GM12878 (cell line): ENCODE results near the gene CCDC127. TPM values are rescaled to one million over a fixed set of nuclear protein-coding genes. Genes with fewer than 3 reads are reported as not detected.
"Not testable (repeated sequence)": the region's sequence is repeated elsewhere in the genome, so short reads cannot be mapped to it uniquely, and the experiment has no call there.

Experiments
- ATAC-seq: fragments of 200-7000 bp; cut with Tn5 transposase; 3 replicates; pipeline ENCODE4 v1.9.1; 2020; ENCODE audit warnings: mild to moderate bottlenecking, moderate library complexity
- BruUV-seq: library from RNA; stranded (reverse); fragments of 400-500 nt; replicated peaks from 2 replicates; lab custom pipeline; 2021; lab: Mats Ljungman, UMichigan
- CTCF ChIA-PET: fragments of 300-600 bp; sonication (Branson Sonifier 250); formaldehyde crosslinking; extraction: SDS; loops from one replicate; lab custom pipeline; 2021; ENCODE audit warnings: inconsistent platforms; lab: Yijun Ruan, JAX
- POLR2A ChIA-PET: fragments of 350-600 bp; formaldehyde crosslinking; extraction: SDS; loops from one replicate; lab custom pipeline; 2021; ENCODE audit warnings: inconsistent platforms; lab: Charles Lee
- RAD21 ChIA-PET: fragments of 300-600 bp; sonication (Branson Sonifier 250); formaldehyde crosslinking; loops from one replicate; lab custom pipeline; 2023; ENCODE audit warnings: antibody characterized with exemption; ENCODE audit not compliant: unreplicated experiment; lab: Charles Lee
- SMC1A ChIA-PET: fragments of 300-600 bp; sonication (Branson Sonifier 250); formaldehyde crosslinking; loops from one replicate; lab custom pipeline; 2023; ENCODE audit not compliant: unreplicated experiment, uncharacterized antibody; lab: Charles Lee
- DNase-seq: peaks from one replicate; pipeline ENCODE4 v3.0.0-alpha.2; 2011; ENCODE audit warnings: low read depth, low spot score
- FAIRE-seq: peaks from 3 replicates; lab custom pipeline; 2011; peaks lifted over from hg19 to GRCh38; lab: Jason Lieb, UNC
- H2AFZ ChIP-seq: 2 replicates; pipeline ENCODE4 v1.6.0; 2011; ENCODE audit warnings: low read depth, low read length, control low read depth; ENCODE audit not compliant: control insufficient read depth
- H3K27ac ChIP-seq: 2 replicates; pipeline ENCODE4 v1.5.1; 2011; ENCODE audit warnings: control low read depth; ENCODE audit not compliant: control insufficient read depth, insufficient read depth
- H3K27me3 ChIP-seq, 2 experiments: replicated peaks in 1 of 2; 2 replicates each; pipeline versions ENCODE4 v1.6.0 to v1.6.1; 2011; ENCODE audit warnings: low read length in 1 of 2; ENCODE audit not compliant: control insufficient read depth in 2 of 2, insufficient read depth in 2 of 2
- H3K36me3 ChIP-seq, 2 experiments: 2 replicates each; pipeline ENCODE4 v1.5.1; 2011; ENCODE audit warnings: low read length in 1 of 2; ENCODE audit not compliant: control insufficient read depth in 2 of 2, insufficient read depth in 2 of 2
- H3K4me1 ChIP-seq: 2 replicates; pipeline ENCODE4 v1.6.1; 2011; ENCODE audit warnings: mild to moderate bottlenecking, low read length, moderate library complexity, mixed read lengths; ENCODE audit not compliant: control insufficient read depth, insufficient read depth
- H3K4me2 ChIP-seq: 2 replicates; pipeline ENCODE4 v1.6.0; 2011; ENCODE audit warnings: control low read depth; ENCODE audit not compliant: control insufficient read depth, insufficient read depth
- H3K4me3 ChIP-seq: fragments of 200-600 bp; sonication (generic); 2 replicates; pipeline ENCODE4 v1.5.1; 2016
- H3K79me2 ChIP-seq: 2 replicates; pipeline ENCODE4 v1.6.0; 2011; ENCODE audit warnings: low read length; ENCODE audit not compliant: control insufficient read depth, insufficient read depth
- H3K9ac ChIP-seq: 2 replicates; pipeline ENCODE4 v1.8.0; 2011; ENCODE audit warnings: low read length, control low read depth, mixed read lengths; ENCODE audit not compliant: control insufficient read depth, insufficient read depth
- H3K9me3 ChIP-seq: replicated peaks from 3 replicates; pipeline ENCODE4 v1.5.1; 2011; ENCODE audit warnings: mild to moderate bottlenecking, low read length; ENCODE audit not compliant: control insufficient read depth, insufficient read depth
- H4K20me1 ChIP-seq: 2 replicates; pipeline ENCODE4 v1.6.0; 2011; ENCODE audit not compliant: control insufficient read depth, insufficient read depth
- CBFB ChIP-seq: IDR thresholded peaks from 2 replicates; pipeline ENCODE4 v1.6.1; 2016; ENCODE audit warnings: antibody characterized with exemption, low read depth
- CHD1 ChIP-seq: IDR thresholded peaks from 2 replicates; pipeline ENCODE4 v1.6.1; 2012; ENCODE audit warnings: low read depth, low read length, improper control_type of control experiment
- EP300 ChIP-seq, 2 experiments: fragments of 150-350 bp in 1 of 2; IDR thresholded peaks; 2 replicates each; pipeline ENCODE4 v1.6.1; 2011 to 2012; ENCODE audit warnings: low read depth in 2 of 2, low read length in 2 of 2, borderline replicate concordance in 1 of 2, improper control_type of control experiment in 1 of 2, inconsistent platforms in 1 of 2; ENCODE audit not compliant: control insufficient read depth in 1 of 2
- FOS ChIP-seq: IDR thresholded peaks from 3 replicates; pipeline ENCODE4 v1.6.1; 2011; ENCODE audit warnings: borderline replicate concordance; ENCODE audit not compliant: insufficient read length; ENCODE audit errors: extremely low read depth
- GABPA ChIP-seq: IDR thresholded peaks from 2 replicates; pipeline ENCODE4 v1.6.1; 2014; ENCODE audit warnings: antibody characterized with exemption, low read depth, mild to moderate bottlenecking, inconsistent platforms
- HDAC6 ChIP-seq: fragments of 200-600 bp; sonication (generic); IDR thresholded peaks from one replicate; pipeline ENCODE4 v1.8.0; 2017; ENCODE audit warnings: antibody characterized with exemption; ENCODE audit not compliant: unreplicated experiment
- KAT2A ChIP-seq: conservative IDR thresholded peaks from 2 replicates; pipeline ENCODE4 v1.6.1; 2011; ENCODE audit warnings: low read depth, low read length; ENCODE audit not compliant: control insufficient read depth
- MLLT1 ChIP-seq: fragments of 450-650 bp; IDR thresholded peaks from 2 replicates; pipeline ENCODE4 v1.6.1; 2016; ENCODE audit warnings: mild to moderate bottlenecking
- MXI1 ChIP-seq: fragments of 150-350 bp; IDR thresholded peaks from 2 replicates; pipeline ENCODE4 v1.6.1; 2011; ENCODE audit warnings: low read depth, mild to moderate bottlenecking, inconsistent platforms, low read length, improper control_type of control experiment
- NBN ChIP-seq: fragments of 450-650 bp; IDR thresholded peaks from 2 replicates; pipeline ENCODE4 v1.6.1; 2016
- RAD21 ChIP-seq: IDR thresholded peaks from 2 replicates; pipeline ENCODE4 v1.6.1; 2011; ENCODE audit warnings: mild to moderate bottlenecking, low read depth, low read length, moderate library complexity; ENCODE audit not compliant: insufficient read depth
- RAD51 ChIP-seq: fragments of 450-650 bp; IDR thresholded peaks from 2 replicates; pipeline ENCODE4 v1.6.1; 2016; ENCODE audit warnings: moderate library complexity, mild to moderate bottlenecking, inconsistent platforms
- RUNX3 ChIP-seq: IDR thresholded peaks from 2 replicates; pipeline ENCODE4 v1.6.1; 2012; ENCODE audit warnings: low read length, inconsistent platforms
- SREBF1 ChIP-seq: IDR thresholded peaks from 2 replicates; pipeline ENCODE4 v1.6.1; 2012; ENCODE audit warnings: mild to moderate bottlenecking, low read length
- ZNF274 ChIP-seq: IDR thresholded peaks from one replicate; pipeline ENCODE4 v1.8.0; 2011; ENCODE audit not compliant: insufficient read length, insufficient read depth
- WGBS: methylation state at CpG from one replicate; pipeline ENCODE4 v1.1.6; 2016; ENCODE audit warnings: low lambda C conversion rate; ENCODE audit not compliant: insufficient replicate concordance, insufficient coverage; ENCODE audit errors: missing lambda C conversion rate; 5-methylcytosine and 5-hydroxymethylcytosine counted together
- in situ Hi-C: fragments of 300-500 bp; cut with MboI; formaldehyde crosslinking; loops from 9 replicates; pipeline ENCODE4 v1.14.3; 2018; ENCODE audit warnings: mixed read lengths
- intact Hi-C: fragments of 100-400 bp; cut with micrococcal nuclease; formaldehyde crosslinking; loops from one replicate; pipeline ENCODE4 v1.14.2; 2022; ENCODE audit not compliant: unreplicated experiment
- polyA plus RNA-seq, 11 experiments: library from polyadenylated mRNA; depleted of rRNA in 4 of 11; unstranded in 6 of 11; stranded (reverse) in 5 of 11; fragments of >200 nt; fragmentation: Nextera tagmentation in 4 of 11; fragmentation: Illumina TruSeq in 1 of 11; extraction: Ambion mirVana in 4 of 11; extraction: Trizol in 1 of 11; gene quantifications; 1 replicate in 1 of 11; 2 replicates in 10 of 11; pipeline versions ENCODE4 v1.2.1 to v1.2.3, GENCODE V29; 2011 to 2016; ENCODE audit warnings: inconsistent platforms in 2 of 11, missing spikeins in 2 of 11, low read depth in 1 of 11
- total RNA-seq, 4 experiments: library from RNA; depleted of rRNA in 3 of 4; stranded (reverse); fragments of >200 nt in 3 of 4; fragmentation: Illumina TruSeq in 1 of 4; extraction: Trizol in 1 of 4; gene quantifications; 2 replicates each; pipeline versions ENCODE4 v1.2.1 to v1.2.3, GENCODE V29; 2013 to 2021

CCDC127 gene
- total and polyA plus RNA-seq, 10 of the 15 experiments (the other 5 are each of a cell fraction or from before 2014, with no cell fraction given), result 1.9 to 6.9 (median 2.9) TPM

- H2AFZ ChIP-seq, POLR2A ChIA-PET, H3K9me3 ChIP-seq, FAIRE-seq, intact Hi-C loops, H3K4me2 ChIP-seq, H3K9ac ChIP-seq, H3K4me3 ChIP-seq, RAD21 ChIA-PET, H3K27me3 ChIP-seq, H3K79me2 ChIP-seq, CTCF ChIA-PET, H3K27ac ChIP-seq, H3K36me3 ChIP-seq, DNase-seq, H4K20me1 ChIP-seq, SMC1A ChIA-PET, ATAC-seq, H3K4me1 ChIP-seq: not testable (repeated sequence)
- in situ Hi-C loops, result loop anchor here (5.0 kb wide), 1 partner anchor 1304 kb away; no protein-coding TSS in a partner anchor
- WGBS, result 98% methylated on average over 9 of the region's 9 CpGs
- BruUV-seq, result TSS peak; percentile 47
Observed at GRCh38 chr5:263275-263974, 45.5 kb upstream of the CCDC127 start.

- no peaks in the 10 kb centered on the region for H4K20me1 ChIP-seq
- RAD21 ChIA-PET, result no interaction called here
- H3K27me3 ChIP-seq, result no peaks in the 10 kb centered on the region
- POLR2A ChIA-PET, result interaction anchor here (0.6 kb wide), 1 partner anchor 706 kb away, joined by 3 read pairs; no protein-coding TSS in a partner anchor
- H3K27ac ChIP-seq, result no peak overlapping the region
- CTCF ChIA-PET, result no interaction called here
- ATAC-seq (no peak), FAIRE-seq (no peak), DNase-seq (no peak)
- intact Hi-C loops (no loop called here), in situ Hi-C loops (no loop called here)
- peaks cover 13 to 15% of the 10 kb centered on the region in 2 experiments for H3K36me3 ChIP-seq
- SMC1A ChIA-PET, result no interaction called here
- H2AFZ ChIP-seq, result no peak overlapping the region
- no peaks in the 10 kb centered on the region for H3K4me1 ChIP-seq
- WGBS, result over 99% methylated on average over 13 of the region's 13 CpGs
- H3K4me3 ChIP-seq, result no peak overlapping the region
- no TSS peak for BruUV-seq
- H3K9me3 ChIP-seq, result peaks cover 5% of the 10 kb centered on the region; the same call in 2 of the 3 replicates
- H3K79me2 ChIP-seq, result no peaks in the 10 kb centered on the region
- no peak overlapping the region for H3K9ac ChIP-seq
- H3K4me2 ChIP-seq, result no peak overlapping the region
- TF ChIP-seq NBN (no peak), FOS (no peak), EP300 (IDR thresholded peaks at IDR 0.05; ENCODE audit: borderline replicate concordance in 1 of 2, control insufficient read depth in 1 of 2, low read depth in 2 of 2, low read length in 2 of 2) (no peak), RUNX3 (no peak), MLLT1 (no peak), KAT2A (no peak), CBFB (no peak), CHD1 (no peak), ZNF274 (no peak), GABPA (no peak), RAD21 (no peak), RAD51 (no peak), SREBF1 (no peak), MXI1 (no peak), HDAC6 (no peak)
Observed at GRCh38 chr5:257148-257547, 39.2 kb upstream of the CCDC127 start.
